ENCODE data around the gene NABP2.

GRCh38 chr12:56197921-56198635 is 26.1 kb upstream of the NABP2 start:
- TF ChIP-seq CTCF (IDR thresholded peaks at IDR 0.05) (no peak), POLR2A (IDR thresholded peaks at IDR 0.05) (no peak)
